ENCODE data around the gene NDUFC2. TPM values are rescaled to one million over a fixed set of nuclear protein-coding genes. Genes with fewer than 3 reads are reported as not detected.
"Not testable (repeated sequence)": the region's sequence is repeated elsewhere in the genome, so short reads cannot be mapped to it uniquely, and the experiment has no call there.

The NDUFC2 gene
- total RNA-seq, 1 donor from 2014 or later = 98.5 TPM

- Histone ChIP-seq H3K4me3 (ENCODE audit: low read depth, low read length) (no peak overlapping the region), H3K27me3 (ENCODE audit: control insufficient read depth, insufficient read depth, low read length) (no peaks in the 10 kb centered on the region), H3K36me3 (ENCODE audit: control insufficient read depth, insufficient read depth, low read length) (no peaks in the 10 kb centered on the region)
- DNase-seq (ENCODE audit: low read depth) = no peak
- no peak for TF ChIP-seq CTCF (IDR thresholded peaks at IDR 0.05; ENCODE audit: insufficient read depth, low read length, poor library complexity, severe bottlenecking)
These were observed 18.4 kb downstream of the NDUFC2 start for GRCh38 chr11:78061088-78061920.

- no peaks in the 10 kb centered on the region for H3K36me3 ChIP-seq (ENCODE audit: control insufficient read depth, insufficient read depth, low read length)
- no peaks in the 10 kb centered on the region for H3K27me3 ChIP-seq (ENCODE audit: control insufficient read depth, insufficient read depth, low read length)
- DNase-seq (ENCODE audit: low read depth) = no peak
- TF ChIP-seq CTCF (IDR thresholded peaks at IDR 0.05; ENCODE audit: insufficient read depth, low read length, poor library complexity, severe bottlenecking) = no peak
- no peak overlapping the region for H3K4me3 ChIP-seq (ENCODE audit: low read depth, low read length)
These were observed 19.1 kb downstream of the NDUFC2 start for GRCh38 chr11:78060533-78060932.

GRCh38 chr11:78059749-78060328, 19.8 kb downstream of the NDUFC2 start:
- H3K36me3 ChIP-seq (ENCODE audit: control insufficient read depth, insufficient read depth, low read length); DNase-seq (ENCODE audit: low read depth); H3K4me3 ChIP-seq (ENCODE audit: low read depth, low read length); H3K27me3 ChIP-seq (ENCODE audit: control insufficient read depth, insufficient read depth, low read length): not testable (repeated sequence)

- no peak for TF ChIP-seq CTCF (IDR thresholded peaks at IDR 0.05; ENCODE audit: insufficient read depth, low read length, poor library complexity, severe bottlenecking)
- Histone ChIP-seq H3K4me3 (ENCODE audit: low read depth, low read length) (no peak overlapping the region), H3K36me3 (ENCODE audit: control insufficient read depth, insufficient read depth, low read length) (no peaks in the 10 kb centered on the region), H3K27me3 (ENCODE audit: control insufficient read depth, insufficient read depth, low read length) (no peaks in the 10 kb centered on the region)
- no peak for DNase-seq (ENCODE audit: low read depth)
These were observed 22.1 kb downstream of the NDUFC2 start for GRCh38 chr11:78057462-78058055.

- H3K4me3 ChIP-seq (ENCODE audit: low read depth, low read length) = no peak overlapping the region
- no peak for TF ChIP-seq CTCF (IDR thresholded peaks at IDR 0.05; ENCODE audit: insufficient read depth, low read length, poor library complexity, severe bottlenecking)
- DNase-seq (ENCODE audit: low read depth) = no peak
These were observed 23.6 kb downstream of the NDUFC2 start for GRCh38 chr11:78056093-78056492.

GRCh38 chr11:78054971-78055370, 24.7 kb downstream of the NDUFC2 start:
- no peaks in the 10 kb centered on the region for H3K36me3 ChIP-seq (ENCODE audit: control insufficient read depth, insufficient read depth, low read length)
- no peak for DNase-seq (ENCODE audit: low read depth)
- H3K4me3 ChIP-seq (ENCODE audit: low read depth, low read length) = no peak overlapping the region
- TF ChIP-seq CTCF (IDR thresholded peaks at IDR 0.05; ENCODE audit: insufficient read depth, low read length, poor library complexity, severe bottlenecking) = no peak
- H3K27me3 ChIP-seq (ENCODE audit: control insufficient read depth, insufficient read depth, low read length) = no peaks in the 10 kb centered on the region

More at GRCh38 chr11:78056093-78056492, 23.6 kb downstream of the NDUFC2 start:
- Histone ChIP-seq H3K36me3 (ENCODE audit: control insufficient read depth, insufficient read depth, low read length) (no peaks in the 10 kb centered on the region), H3K27me3 (ENCODE audit: control insufficient read depth, insufficient read depth, low read length) (no peaks in the 10 kb centered on the region)
